CD4-positive, CD25-positive, alpha-beta regulatory T cell (primary cell): ENCODE results near the gene RASGRF2. TPM values are rescaled to one million over a fixed set of nuclear protein-coding genes. Genes with fewer than 3 reads are reported as not detected.
"Not testable (repeated sequence)": the region's sequence is repeated elsewhere in the genome, so short reads cannot be mapped to it uniquely, and the experiment has no call there.

Source experiments
- ATAC-seq, 2 donors: fragments of 150-1000 bp; cut with Tn5 transposase; one replicate each; pipeline ENCODE4 v1.10.0; 2021; ENCODE audit warnings: low read depth in 2 of 2, moderate number of reproducible peaks in 2 of 2, moderate library complexity in 1 of 2
- DNase-seq, 3 donors: peaks; one replicate each; pipeline versions ENCODE4 v3.0.0 to v3.0.0-alpha.2; 2012 to 2022; ENCODE audit warnings: mixed read lengths in 1 of 3
- H3K27ac ChIP-seq: one replicate; pipeline ENCODE4 v1.7.0; 2013; ENCODE audit warnings: mild to moderate bottlenecking, low read length; ENCODE audit not compliant: insufficient read depth, poor library complexity, severe bottlenecking
- H3K27me3 ChIP-seq: one replicate; pipeline ENCODE4 v1.7.0; 2013; ENCODE audit warnings: low read length; ENCODE audit not compliant: control insufficient read depth, insufficient read depth
- H3K36me3 ChIP-seq: one replicate; pipeline ENCODE4 v1.7.0; 2013; ENCODE audit warnings: mild to moderate bottlenecking, low read length, moderate library complexity; ENCODE audit not compliant: control insufficient read depth, insufficient read depth
- H3K4me1 ChIP-seq: 2 replicates; pipeline ENCODE4 v1.7.0; 2013; ENCODE audit warnings: mild to moderate bottlenecking, low read length; ENCODE audit not compliant: insufficient read depth, control insufficient read depth, poor library complexity, severe bottlenecking
- H3K4me3 ChIP-seq: one replicate; pipeline ENCODE4 v1.7.0; 2013; ENCODE audit warnings: low read depth, mild to moderate bottlenecking, low read length, moderate library complexity
- H3K9me3 ChIP-seq, 2 experiments: 1 replicate in 1 of 2; 2 replicates in 1 of 2; pipeline ENCODE4 v1.7.0; 2013; ENCODE audit warnings: low read length in 2 of 2, mild to moderate bottlenecking in 1 of 2, moderate library complexity in 1 of 2; ENCODE audit not compliant: control insufficient read depth in 2 of 2
- H3K27ac Mint-ChIP-seq, 3 donors: one replicate each; pipeline ENCODE4 v1.8.0; 2020 to 2022; ENCODE audit warnings: mild to moderate bottlenecking in 3 of 3, mixed read lengths in 3 of 3, moderate library complexity in 2 of 3
- H3K27me3 Mint-ChIP-seq: one replicate; pipeline ENCODE4 v1.8.0; 2022; ENCODE audit warnings: mild to moderate bottlenecking, mixed read lengths
- H3K36me3 Mint-ChIP-seq: one replicate; pipeline ENCODE4 v1.8.0; 2020; ENCODE audit warnings: mixed read lengths
- H3K4me1 Mint-ChIP-seq, 4 donors: one replicate each; pipeline ENCODE4 v1.8.0; 2020 to 2022; ENCODE audit warnings: mixed read lengths in 4 of 4, mild to moderate bottlenecking in 1 of 4
- H3K4me3 Mint-ChIP-seq, 4 donors: one replicate each; pipeline ENCODE4 v1.8.0; 2020 to 2022; ENCODE audit warnings: mild to moderate bottlenecking in 4 of 4, mixed read lengths in 4 of 4, moderate library complexity in 3 of 4
- H3K9me3 Mint-ChIP-seq, 7 donors: one replicate each; pipeline ENCODE4 v1.8.0; 2020 to 2022; ENCODE audit warnings: mixed read lengths in 7 of 7, mild to moderate bottlenecking in 3 of 7, moderate library complexity in 2 of 7
- polyA plus RNA-seq, 4 donors: library from polyadenylated mRNA; unstranded; fragments of 300-500 nt; fragmentation: Illumina TruSeq; gene quantifications; one replicate each; pipeline ENCODE4 v1.2.3, GENCODE V29; 2021
- total RNA-seq: library from RNA; stranded (reverse); gene quantifications from one replicate; pipeline ENCODE4 v1.2.3, GENCODE V29; 2022

The RASGRF2 gene
- total and polyA plus RNA-seq, 5 donors from 2014 or later: 3.9 to 10.3 (median 8.9) TPM

- no peaks in the 10 kb centered on the region for H3K9me3 ChIP-seq
- H3K9me3 Mint-ChIP-seq: peaks cover 0 to 3% (median 0%) of the 10 kb centered on the region in 7 donors
- H3K36me3 ChIP-seq: peaks cover 3% of the 10 kb centered on the region
- H3K27ac Mint-ChIP-seq: no peak overlapping the region
- no peaks in the 10 kb centered on the region for H3K27me3 ChIP-seq
- peaks cover 41% of the 10 kb centered on the region for H3K36me3 Mint-ChIP-seq
- no peak overlapping the region for H3K4me3 ChIP-seq
- no peaks in the 10 kb centered on the region for H3K4me1 ChIP-seq
- H3K27ac ChIP-seq: no peak overlapping the region
- ATAC-seq: no peak
- peaks cover 0 to 6% (median 2%) of the 10 kb centered on the region in 4 donors for H3K4me1 Mint-ChIP-seq
- no peak for DNase-seq
- H3K27me3 Mint-ChIP-seq: peaks cover 5% of the 10 kb centered on the region
- no peak overlapping the region for H3K4me3 Mint-ChIP-seq
Measured at GRCh38 chr5:81121273-81121672, 161.1 kb downstream of the RASGRF2 start.

GRCh38 chr5:81121836-81122630 lies 161.9 kb downstream of the RASGRF2 start:
- Mint-ChIP-seq H3K27ac (no peak overlapping the region), H3K9me3 (peaks cover 0 to 3% (median 0%) of the 10 kb centered on the region in 7 donors), H3K4me1 (peaks cover 0 to 6% (median 2%) of the 10 kb centered on the region in 4 donors), H3K4me3 (no peak overlapping the region), H3K36me3 (peaks cover 43% of the 10 kb centered on the region), H3K27me3 (peaks cover 5% of the 10 kb centered on the region)
- H3K27me3 ChIP-seq: no peaks in the 10 kb centered on the region
- ATAC-seq (no peak), DNase-seq (no peak)
- no peak overlapping the region for H3K27ac ChIP-seq
- H3K9me3 ChIP-seq: no peaks in the 10 kb centered on the region
- no peak overlapping the region for H3K4me3 ChIP-seq
- no peaks in the 10 kb centered on the region for H3K4me1 ChIP-seq
- peaks cover 5% of the 10 kb centered on the region for H3K36me3 ChIP-seq

GRCh38 chr5:81124689-81125088 lies 164.5 kb downstream of the RASGRF2 start:
- not testable (repeated sequence) for H3K27me3 ChIP-seq, H3K4me3 Mint-ChIP-seq, ATAC-seq, H3K9me3 ChIP-seq, H3K27me3 Mint-ChIP-seq, H3K4me1 Mint-ChIP-seq, H3K4me1 ChIP-seq, H3K36me3 ChIP-seq, H3K27ac Mint-ChIP-seq, H3K27ac ChIP-seq, H3K4me3 ChIP-seq, H3K9me3 Mint-ChIP-seq, DNase-seq
- peaks cover 36% of the 10 kb centered on the region for H3K36me3 Mint-ChIP-seq

- H3K9me3 ChIP-seq: no peaks in the 10 kb centered on the region
- peaks cover 31% of the 10 kb centered on the region for H3K36me3 Mint-ChIP-seq
- peaks cover 0 to 6% (median 2%) of the 10 kb centered on the region in 4 donors for H3K4me1 Mint-ChIP-seq
- H3K4me1 ChIP-seq: no peaks in the 10 kb centered on the region
- no peak overlapping the region for H3K27ac Mint-ChIP-seq
- H3K36me3 ChIP-seq: peaks cover 6% of the 10 kb centered on the region
- no peak overlapping the region for H3K27ac ChIP-seq
- DNase-seq: no peak
- no peaks in the 10 kb centered on the region for H3K27me3 Mint-ChIP-seq
- ATAC-seq: no peak
- no peaks in the 10 kb centered on the region for H3K9me3 Mint-ChIP-seq
- H3K4me3 Mint-ChIP-seq: no peak overlapping the region
- no peaks in the 10 kb centered on the region for H3K27me3 ChIP-seq
- H3K4me3 ChIP-seq: no peak overlapping the region
Measured at GRCh38 chr5:81125959-81126358, 165.8 kb downstream of the RASGRF2 start.

DNA sequence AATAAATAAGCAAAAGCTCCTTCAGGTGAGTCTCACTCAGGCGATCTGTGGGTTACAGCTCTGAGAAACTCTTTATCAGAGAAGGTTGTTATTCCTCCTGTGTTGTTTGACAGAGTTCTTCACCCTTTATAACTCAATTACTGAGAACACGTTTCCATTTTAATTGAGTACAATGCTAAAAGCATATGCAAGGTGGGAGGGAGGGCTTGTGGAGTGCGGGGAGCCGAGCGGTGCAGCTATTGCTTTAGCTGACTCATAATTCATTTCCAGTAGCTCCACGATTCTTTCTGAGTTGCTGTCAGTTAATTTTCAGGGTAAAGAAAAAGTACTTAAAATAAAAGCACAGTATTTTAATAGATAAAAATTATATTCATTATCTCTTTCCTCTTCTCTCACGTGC lies 168.3 kb downstream of the RASGRF2 start:
- no peaks in the 10 kb centered on the region for H3K9me3 Mint-ChIP-seq
- peaks cover 6% of the 10 kb centered on the region for H3K36me3 ChIP-seq
- H3K4me1 Mint-ChIP-seq: peaks cover 0 to 2% (median 0%) of the 10 kb centered on the region in 4 donors
- H3K27me3 Mint-ChIP-seq: no peaks in the 10 kb centered on the region
- H3K36me3 Mint-ChIP-seq: peaks cover 29% of the 10 kb centered on the region
- no peak overlapping the region for H3K27ac ChIP-seq
- H3K4me1 ChIP-seq: no peaks in the 10 kb centered on the region
- no peak overlapping the region for H3K27ac Mint-ChIP-seq
- no peak overlapping the region for H3K4me3 Mint-ChIP-seq
- no peak for DNase-seq
- no peaks in the 10 kb centered on the region for H3K9me3 ChIP-seq
- H3K4me3 ChIP-seq: no peak overlapping the region
- H3K27me3 ChIP-seq: no peaks in the 10 kb centered on the region
- ATAC-seq: no peak

DNA sequence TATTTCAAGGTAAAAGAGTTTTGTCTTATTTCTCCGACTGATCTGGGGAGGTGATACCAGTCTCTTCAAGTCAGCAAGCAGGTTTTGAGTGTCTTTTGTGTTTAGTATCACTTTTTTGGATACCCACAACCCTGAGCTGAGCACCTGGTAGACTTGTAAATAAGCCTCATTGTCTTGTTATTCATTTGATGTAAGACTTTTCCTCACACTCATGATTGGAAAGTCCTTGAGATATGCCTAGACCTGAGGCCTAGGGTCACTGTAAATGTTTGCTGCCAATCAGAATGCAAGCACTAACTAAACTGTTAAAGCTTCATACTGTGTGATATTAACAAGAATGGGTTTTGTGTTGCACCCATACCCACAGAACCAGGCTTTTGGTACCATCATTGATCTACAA lies 172.2 kb downstream of the RASGRF2 start:
- H3K9me3 ChIP-seq: no peaks in the 10 kb centered on the region
- H3K27ac ChIP-seq: no peak overlapping the region
- Mint-ChIP-seq H3K36me3 (peaks cover 36% of the 10 kb centered on the region), H3K9me3 (peaks cover 0 to 2% (median 0%) of the 10 kb centered on the region in 7 donors), H3K4me3 (no peak overlapping the region), H3K27me3 (no peaks in the 10 kb centered on the region), H3K27ac (no peak overlapping the region), H3K4me1 (peaks cover 0 to 5% (median 1%) of the 10 kb centered on the region in 4 donors)
- no peaks in the 10 kb centered on the region for H3K27me3 ChIP-seq
- ATAC-seq: no peak
- H3K36me3 ChIP-seq: no peaks in the 10 kb centered on the region
- H3K4me3 ChIP-seq: no peak overlapping the region
- H3K4me1 ChIP-seq: no peaks in the 10 kb centered on the region
- no peak for DNase-seq

- Histone ChIP-seq H3K4me1 (no peaks in the 10 kb centered on the region), H3K9me3 (no peaks in the 10 kb centered on the region), H3K36me3 (no peaks in the 10 kb centered on the region), H3K27me3 (no peaks in the 10 kb centered on the region), H3K4me3 (no peak overlapping the region), H3K27ac (no peak overlapping the region)
- H3K4me3 Mint-ChIP-seq: no peak overlapping the region
- H3K36me3 Mint-ChIP-seq: peaks cover 37% of the 10 kb centered on the region
- H3K27me3 Mint-ChIP-seq: peaks cover 9% of the 10 kb centered on the region
- DNase-seq: no peak
- H3K27ac Mint-ChIP-seq: no peak overlapping the region
- no peak for ATAC-seq
- peaks cover 0 to 2% (median 0%) of the 10 kb centered on the region in 7 donors for H3K9me3 Mint-ChIP-seq
- peaks cover 0 to 5% (median 1%) of the 10 kb centered on the region in 4 donors for H3K4me1 Mint-ChIP-seq
Measured at GRCh38 chr5:81134066-81134465, 173.9 kb downstream of the RASGRF2 start.

DNA sequence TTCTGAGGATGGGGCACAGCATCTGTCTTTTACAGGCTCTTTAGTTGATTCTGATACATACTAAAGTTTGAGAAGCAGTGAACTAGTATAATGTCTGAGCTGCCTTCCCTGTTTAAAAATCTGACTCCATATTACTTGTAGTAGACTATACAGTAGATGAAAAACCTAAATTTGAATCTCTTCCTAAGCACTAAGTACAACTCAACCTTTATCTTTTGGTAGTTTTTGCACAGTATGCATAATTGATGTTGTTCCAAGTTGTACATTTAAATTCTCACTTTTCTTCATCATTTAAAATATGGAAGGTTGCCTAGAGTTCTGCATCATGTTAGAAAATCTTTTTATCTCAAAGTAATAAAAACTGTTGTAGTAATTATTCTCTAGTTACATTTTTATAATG lies 174.4 kb downstream of the RASGRF2 start:
- H3K4me3 ChIP-seq: no peak overlapping the region
- H3K9me3 ChIP-seq: no peaks in the 10 kb centered on the region
- ATAC-seq (no peak), DNase-seq (no peak)
- no peaks in the 10 kb centered on the region for H3K36me3 ChIP-seq
- no peaks in the 10 kb centered on the region for H3K4me1 ChIP-seq
- Mint-ChIP-seq H3K4me1 (peaks cover 0 to 5% (median 1%) of the 10 kb centered on the region in 4 donors), H3K4me3 (no peak overlapping the region), H3K9me3 (peaks cover 0 to 2% (median 0%) of the 10 kb centered on the region in 7 donors), H3K27ac (no peak overlapping the region), H3K27me3 (peaks cover 9% of the 10 kb centered on the region), H3K36me3 (peaks cover 41% of the 10 kb centered on the region)
- no peaks in the 10 kb centered on the region for H3K27me3 ChIP-seq
- no peak overlapping the region for H3K27ac ChIP-seq
